SU-DHL-6 (cell line): ENCODE results near the gene APOBEC2.

Experiments used
- H2AFZ ChIP-seq: fragments of 200-600 bp; sonication (generic); 2 replicates; pipeline ENCODE4 v1.6.1; 2014; ENCODE audit warnings: low read depth, mild to moderate bottlenecking, moderate library complexity, mixed read lengths, antibody characterized with exemption, low read length; ENCODE audit not compliant: severe bottlenecking
- H3F3A ChIP-seq: fragments of 200-600 bp; shearing (Covaris generic); 2 replicates; pipeline ENCODE4 v1.6.0; 2016; ENCODE audit warnings: antibody characterized with exemption, mild to moderate bottlenecking; ENCODE audit not compliant: insufficient read depth
- H3K27ac ChIP-seq: fragments of 200-600 bp; sonication (generic); 2 replicates; pipeline ENCODE4 v1.5.1; 2016; ENCODE audit warnings: low read depth, mild to moderate bottlenecking, low read length, moderate library complexity, mixed read lengths
- H3K27me3 ChIP-seq: fragments of 200-600 bp; sonication (generic), shearing (Covaris generic); 2 replicates; pipeline ENCODE4 v1.6.0; 2014; ENCODE audit warnings: mild to moderate bottlenecking, low read length
- H3K36me3 ChIP-seq: fragments of 200-600 bp; sonication (generic); 2 replicates; pipeline ENCODE4 v1.6.1; 2014; ENCODE audit warnings: mild to moderate bottlenecking, low read length, mixed read lengths
- H3K4me2 ChIP-seq: fragments of 300-600, 200-600 bp; shearing (Covaris generic), sonication (generic); 2 replicates; pipeline ENCODE4 v1.6.0; 2014; ENCODE audit warnings: low read length, low read depth, mild to moderate bottlenecking; ENCODE audit not compliant: poor library complexity, severe bottlenecking
- H3K4me3 ChIP-seq: fragments of 200-600 bp; sonication (generic); 2 replicates; pipeline ENCODE4 v1.5.1; 2014; ENCODE audit warnings: antibody characterized with exemption, low read length, mild to moderate bottlenecking, mixed read lengths; ENCODE audit not compliant: insufficient read depth, poor library complexity, severe bottlenecking
- H3K79me2 ChIP-seq: fragments of 200-600 bp; sonication (generic); 2 replicates; pipeline ENCODE4 v1.6.1; 2014; ENCODE audit warnings: mild to moderate bottlenecking, low read length, moderate library complexity; ENCODE audit not compliant: insufficient read depth
- H3K9ac ChIP-seq: fragments of 200-600 bp; sonication (generic); 2 replicates; pipeline ENCODE4 v1.7.0; 2014; ENCODE audit warnings: mild to moderate bottlenecking, low read length
- H3K9me2 ChIP-seq: fragments of 200-600 bp; sonication (generic); replicated peaks from 2 replicates; pipeline ENCODE4 v1.6.1; 2014; ENCODE audit warnings: low read length; ENCODE audit not compliant: insufficient read depth
- H3K9me3 ChIP-seq: fragments of 200-600 bp; sonication (generic); 2 replicates; pipeline ENCODE4 v1.6.1; 2014; ENCODE audit warnings: low read length, mixed read lengths; ENCODE audit not compliant: insufficient read depth
- H4K20me1 ChIP-seq: fragments of 200-600 bp; sonication (generic); 2 replicates; pipeline ENCODE4 v1.6.1; 2014; ENCODE audit warnings: low read depth, mild to moderate bottlenecking, antibody characterized with exemption, low read length, moderate library complexity, mixed read lengths
- EZH2phosphoT487 ChIP-seq: fragments of 200-600 bp; sonication (generic), shearing (Covaris generic); conservative IDR thresholded peaks from 2 replicates; pipeline ENCODE4 v1.6.1; 2018; ENCODE audit warnings: mild to moderate bottlenecking, antibody characterized with exemption, low read length, moderate library complexity, mixed read lengths
- TF ChIP-seq, protein P1 (sequence below): fragments of 200-600 bp; sonication (generic); IDR thresholded peaks from one replicate; pipeline ENCODE4 v1.5.1; 2017; ENCODE audit warnings: antibody characterized with exemption, mild to moderate bottlenecking, low read length, moderate library complexity; ENCODE audit not compliant: insufficient read depth, poor library complexity, severe bottlenecking

APOBEC2 gene

DNA sequence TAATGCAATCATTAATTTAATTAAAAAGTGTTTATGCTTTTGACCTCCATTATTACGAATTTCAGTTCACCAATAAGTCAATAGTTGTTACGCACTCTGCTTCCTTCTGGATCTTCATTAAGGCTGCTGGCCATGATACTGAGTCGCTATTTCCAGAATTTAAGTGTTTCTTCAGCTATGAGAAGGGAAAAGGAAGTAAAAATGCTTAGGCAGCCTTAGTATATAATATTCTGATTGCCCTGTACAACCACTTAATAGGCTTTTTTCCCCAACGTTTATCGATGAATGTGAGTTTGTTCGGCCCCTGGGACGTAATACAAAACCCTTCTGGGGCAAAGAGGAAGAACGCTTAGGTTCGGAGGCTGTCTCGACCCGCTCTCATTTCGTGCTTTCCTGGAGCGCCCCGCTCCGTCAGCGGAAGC, 18.5 kb downstream of the APOBEC2 start:
- peak overlapping the region; percentile 61 for H2AFZ ChIP-seq
- peaks cover 34% of the 10 kb centered on the region for H3K79me2 ChIP-seq
- H3K36me3 ChIP-seq = peaks cover 21% of the 10 kb centered on the region
- H3K27me3 ChIP-seq = no peaks in the 10 kb centered on the region
- peaks cover 69% of the 10 kb centered on the region for H3F3A ChIP-seq
- H3K4me3 ChIP-seq = peak overlapping the region; percentile 76
- no peaks in the 10 kb centered on the region for H4K20me1 ChIP-seq
- H3K27ac ChIP-seq = peak overlapping the region; percentile 90
- peak overlapping the region; percentile 75 for H3K4me2 ChIP-seq
- no peak for TF ChIP-seq EZH2phosphoT487
- TF ChIP-seq, protein P1, sequence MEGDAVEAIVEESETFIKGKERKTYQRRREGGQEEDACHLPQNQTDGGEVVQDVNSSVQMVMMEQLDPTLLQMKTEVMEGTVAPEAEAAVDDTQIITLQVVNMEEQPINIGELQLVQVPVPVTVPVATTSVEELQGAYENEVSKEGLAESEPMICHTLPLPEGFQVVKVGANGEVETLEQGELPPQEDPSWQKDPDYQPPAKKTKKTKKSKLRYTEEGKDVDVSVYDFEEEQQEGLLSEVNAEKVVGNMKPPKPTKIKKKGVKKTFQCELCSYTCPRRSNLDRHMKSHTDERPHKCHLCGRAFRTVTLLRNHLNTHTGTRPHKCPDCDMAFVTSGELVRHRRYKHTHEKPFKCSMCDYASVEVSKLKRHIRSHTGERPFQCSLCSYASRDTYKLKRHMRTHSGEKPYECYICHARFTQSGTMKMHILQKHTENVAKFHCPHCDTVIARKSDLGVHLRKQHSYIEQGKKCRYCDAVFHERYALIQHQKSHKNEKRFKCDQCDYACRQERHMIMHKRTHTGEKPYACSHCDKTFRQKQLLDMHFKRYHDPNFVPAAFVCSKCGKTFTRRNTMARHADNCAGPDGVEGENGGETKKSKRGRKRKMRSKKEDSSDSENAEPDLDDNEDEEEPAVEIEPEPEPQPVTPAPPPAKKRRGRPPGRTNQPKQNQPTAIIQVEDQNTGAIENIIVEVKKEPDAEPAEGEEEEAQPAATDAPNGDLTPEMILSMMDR = no peak
- H3K9me3 ChIP-seq = no peaks in the 10 kb centered on the region
- no peaks in the 10 kb centered on the region for H3K9me2 ChIP-seq
- H3K9ac ChIP-seq = peak overlapping the region; percentile 98

DNA sequence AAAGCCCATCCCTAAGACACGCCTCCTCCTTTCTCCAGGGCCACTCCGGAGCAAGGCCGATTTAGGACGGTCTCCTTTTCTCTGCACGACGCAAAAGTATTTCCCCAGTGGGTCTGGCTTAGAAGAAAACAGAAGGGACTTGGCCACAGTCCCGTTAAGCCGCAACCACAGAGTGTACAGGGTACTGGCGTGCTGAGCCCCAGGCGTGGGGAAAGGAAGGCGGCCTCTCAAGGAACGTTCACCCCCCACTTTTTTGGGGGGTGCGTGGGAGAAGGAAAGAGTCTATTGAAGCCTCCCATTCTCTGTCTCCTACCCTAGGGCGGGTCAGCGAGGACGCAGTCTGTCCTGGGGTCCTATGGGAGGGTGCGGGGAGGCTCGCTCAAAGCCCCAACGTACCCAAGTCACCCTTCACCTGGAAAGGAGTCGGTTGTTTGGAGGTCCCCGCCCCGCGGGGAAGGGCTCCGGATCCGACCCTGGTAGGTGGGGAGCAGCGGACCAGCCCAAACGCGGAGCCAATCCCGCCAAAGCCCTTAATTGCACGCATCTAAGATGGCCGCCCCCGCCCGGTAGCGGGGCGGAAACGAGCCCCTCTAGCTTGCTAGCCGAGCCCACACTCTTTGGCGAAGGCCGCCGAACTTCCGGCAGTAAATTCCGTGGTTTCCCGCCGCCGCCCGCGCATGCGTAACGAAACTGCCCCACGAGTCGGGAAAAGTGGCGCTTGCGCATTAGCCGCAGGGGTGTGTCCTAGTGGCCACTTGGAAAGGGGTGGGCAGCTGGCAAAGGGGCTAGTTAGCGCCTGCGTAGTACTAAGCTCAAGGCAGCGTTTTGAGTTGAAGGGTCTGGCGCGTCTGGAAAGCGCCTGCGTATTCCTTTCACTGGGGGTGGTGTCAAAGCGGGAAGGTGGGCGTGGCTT, 19.2 kb downstream of the APOBEC2 start, which contains the start of gene OARD1:
Gene OARD1, minus strand, starts transcription at position 434 of the 913 bp plus-strand sequence. CDS start 722 bp downstream, outside the sequence.
- Histone ChIP-seq H3K9me2 (no peaks in the 10 kb centered on the region), H3F3A (peaks cover 71% of the 10 kb centered on the region), H3K79me2 (peaks cover 41% of the 10 kb centered on the region), H2AFZ (peak within 1 kb of the TSS; percentile 61), H3K4me3 (peak within 1 kb of the TSS; percentile 92), H3K4me2 (peak within 1 kb of the TSS; percentile 85), H3K9me3 (no peaks in the 10 kb centered on the region), H4K20me1 (no peaks in the 10 kb centered on the region), H3K27ac (peak within 1 kb of the TSS; percentile 90), H3K9ac (peak within 1 kb of the TSS; percentile 98), H3K27me3 (no peaks in the 10 kb centered on the region), H3K36me3 (peaks cover 19% of the 10 kb centered on the region)
- TF ChIP-seq EZH2phosphoT487 = no peak
- TF ChIP-seq, protein P1 = no peak

DNA sequence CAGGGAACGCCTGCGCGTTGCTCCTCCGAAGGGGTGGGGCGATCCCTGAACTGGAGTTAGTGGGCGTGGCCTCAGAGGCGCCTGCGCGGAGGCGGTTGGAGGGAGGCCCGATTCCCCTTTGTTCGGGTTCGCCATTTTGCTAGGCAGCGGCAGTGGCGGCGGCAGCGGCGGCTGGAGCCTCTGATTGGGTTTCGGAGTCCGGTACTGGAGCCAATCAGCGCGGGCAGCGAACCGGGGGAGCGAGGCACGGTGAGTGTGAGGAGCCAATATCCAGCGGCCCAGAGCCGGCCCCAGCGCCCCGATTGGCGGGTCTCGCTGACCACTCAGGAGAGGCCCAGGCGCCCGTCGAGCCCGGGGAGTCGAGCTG, 19.8 kb downstream of the APOBEC2 start, which contains the start of gene NFYA:
Gene NFYA, plus strand, starts transcription at position 139 of the 367 bp plus-strand sequence. CDS start 6,116 bp downstream, outside the sequence.
- no peaks in the 10 kb centered on the region for H4K20me1 ChIP-seq

More for the DNA sequence above, 19.8 kb downstream of the APOBEC2 start, which contains the start of gene NFYA:
- no peaks in the 10 kb centered on the region for H3K27me3 ChIP-seq
- TF ChIP-seq, protein P1 = no peak
- TF ChIP-seq EZH2phosphoT487 = no peak
- peaks cover 47% of the 10 kb centered on the region for H3K79me2 ChIP-seq
- peak within 1 kb of the TSS; percentile 85 for H3K4me2 ChIP-seq
- H2AFZ ChIP-seq = peak within 1 kb of the TSS; percentile 61
- peaks cover 66% of the 10 kb centered on the region for H3F3A ChIP-seq
- no peaks in the 10 kb centered on the region for H3K9me2 ChIP-seq
- H3K36me3 ChIP-seq = peaks cover 15% of the 10 kb centered on the region
- peak within 1 kb of the TSS; percentile 90 for H3K27ac ChIP-seq
- no peaks in the 10 kb centered on the region for H3K9me3 ChIP-seq
- H3K4me3 ChIP-seq = peak within 1 kb of the TSS; percentile 92
- peak within 1 kb of the TSS; percentile 98 for H3K9ac ChIP-seq
